Activated T-cell treated with anti-CD3 and anti-CD28 coated beads, Interleukin-2, amount 50 U/mL, for 24 hours (primary cell): ENCODE measurements around the gene CCDC71L.
A peak's percentile ranks its signal among the peaks of the same experiment; 100 is the strongest.
"Not testable (repeated sequence)": the region's sequence is repeated elsewhere in the genome, so short reads cannot be mapped to it uniquely, and the experiment has no call there.

Experiments used
- DNase-seq: peaks from one replicate; pipeline ENCODE4 v3.0.0-alpha.2; 2020
- H3K27ac Mint-ChIP-seq: 2 replicates; pipeline ENCODE4 v1.8.0; 2020; ENCODE audit warnings: mild to moderate bottlenecking, mixed read lengths
- H3K27me3 Mint-ChIP-seq: 2 replicates; pipeline ENCODE4 v1.8.0; 2020; ENCODE audit warnings: mixed read lengths
- H3K36me3 Mint-ChIP-seq: 2 replicates; pipeline ENCODE4 v1.8.0; 2020; ENCODE audit warnings: low read depth, mixed read lengths
- H3K4me1 Mint-ChIP-seq: 2 replicates; pipeline ENCODE4 v1.8.0; 2020; ENCODE audit warnings: low read depth, mixed read lengths
- H3K4me3 Mint-ChIP-seq: 2 replicates; pipeline ENCODE4 v1.8.0; 2020; ENCODE audit warnings: mild to moderate bottlenecking, moderate library complexity, mixed read lengths
- H3K9me3 Mint-ChIP-seq: 2 replicates; pipeline ENCODE4 v1.8.0; 2020; ENCODE audit warnings: mixed read lengths

CCDC71L gene

DNA sequence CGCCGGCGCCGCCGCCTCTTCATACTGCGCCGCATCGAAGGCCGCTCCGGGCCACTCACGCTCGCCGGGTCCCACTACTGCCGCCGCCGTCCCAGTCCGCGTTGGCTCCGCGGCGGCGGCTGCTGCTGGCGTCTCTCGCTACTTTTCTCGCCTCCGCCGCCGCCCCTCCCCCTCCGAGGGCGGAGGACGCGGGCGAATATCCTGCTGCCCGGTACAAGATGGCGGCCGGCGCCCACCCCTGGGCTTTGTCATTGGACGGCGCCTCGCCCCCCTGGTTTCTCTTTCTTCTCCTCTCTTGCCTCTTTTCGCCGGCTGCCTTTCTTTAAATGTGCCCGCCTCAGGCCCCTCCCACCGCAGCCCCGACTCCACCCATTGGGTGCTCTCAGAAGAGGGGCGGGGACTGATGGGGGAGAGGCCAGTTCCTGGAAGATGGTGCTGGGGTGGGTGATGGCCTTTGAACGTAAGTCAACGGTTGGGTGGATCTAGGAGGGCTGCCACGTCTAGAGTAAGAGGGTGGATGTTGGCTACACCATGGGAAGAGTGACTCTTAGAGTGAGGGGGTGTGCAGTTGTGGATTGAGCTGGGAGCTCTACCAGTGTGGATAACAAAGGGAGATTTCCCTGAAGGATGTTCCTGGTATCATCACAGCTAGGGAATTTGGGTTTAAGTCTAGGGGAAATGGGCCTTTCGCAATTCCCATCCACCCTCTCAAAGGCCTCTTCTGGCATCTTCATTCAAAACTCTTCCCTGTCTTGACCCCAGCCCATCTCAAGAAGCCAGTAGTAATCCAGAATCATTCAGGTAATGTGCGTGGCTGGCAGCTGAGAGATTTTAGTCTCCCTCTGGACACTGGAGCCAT lies at the start of gene CCDC71L:
TSS of gene CCDC71L (minus strand) at position 297 of the 859 bp plus-strand sequence. CDS start at position 35, 262 bp downstream.
- Mint-ChIP-seq H3K27ac (peak within 1 kb of the TSS; percentile 95), H3K9me3 (peaks cover 3% of the 10 kb centered on the region), H3K27me3 (no peaks in the 10 kb centered on the region), H3K36me3 (peaks cover 25% of the 10 kb centered on the region), H3K4me1 (peaks cover 40% of the 10 kb centered on the region), H3K4me3 (peak within 1 kb of the TSS; percentile 84)
- DNase-seq: peak; percentile 96

- H3K27me3 Mint-ChIP-seq, H3K36me3 Mint-ChIP-seq, H3K27ac Mint-ChIP-seq, H3K4me3 Mint-ChIP-seq, DNase-seq, H3K9me3 Mint-ChIP-seq, H3K4me1 Mint-ChIP-seq: not testable (repeated sequence)
These were observed 48.6 kb upstream of the CCDC71L start for GRCh38 chr7:106709604-106710003.

DNA sequence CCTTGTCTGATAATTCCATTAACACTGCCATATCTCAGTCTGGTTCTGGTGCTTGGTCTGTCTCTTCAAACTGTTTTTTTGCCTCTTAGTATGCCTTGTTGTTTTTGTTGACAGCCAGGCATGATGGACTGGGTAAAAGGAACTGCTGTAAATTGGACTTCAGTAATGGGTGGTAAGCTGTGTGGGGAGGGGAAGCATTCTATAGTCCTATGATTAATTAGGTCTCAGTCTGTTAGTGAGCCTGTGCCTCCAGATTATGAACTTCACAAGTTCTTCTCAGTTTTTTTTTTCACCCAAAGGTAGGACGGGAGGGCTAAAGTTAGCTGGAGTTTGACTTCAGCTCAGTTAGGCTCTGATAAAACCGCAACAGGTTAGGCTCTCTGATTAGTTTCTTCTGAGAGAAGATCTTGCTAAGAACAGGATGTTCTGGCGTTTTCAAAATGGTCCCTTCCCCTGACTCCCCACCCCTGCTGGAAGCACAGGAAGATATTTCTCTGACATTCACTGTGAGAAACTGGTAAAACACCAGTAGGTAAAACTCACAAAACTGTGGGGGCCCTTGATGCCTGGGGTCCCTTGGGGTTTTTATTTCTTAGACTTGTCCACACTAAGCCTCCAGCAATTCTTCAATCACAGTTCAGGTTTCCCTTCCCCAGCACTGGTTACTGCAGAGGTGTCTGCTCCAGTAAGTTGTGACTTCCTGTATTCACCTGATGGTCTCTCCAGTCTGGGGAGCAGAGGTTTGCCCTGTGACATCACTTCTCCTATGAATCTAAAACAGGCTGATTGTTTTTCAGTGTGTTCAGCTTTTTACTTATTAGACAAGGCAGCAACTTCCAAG lies 43.3 kb upstream of the CCDC71L start:
- Mint-ChIP-seq H3K36me3 (no peaks in the 10 kb centered on the region), H3K9me3 (no peaks in the 10 kb centered on the region), H3K4me3 (no peak overlapping the region), H3K27ac (peak overlapping the region; percentile 20), H3K27me3 (no peaks in the 10 kb centered on the region), H3K4me1 (peaks cover 23% of the 10 kb centered on the region)
- DNase-seq: peak; percentile 40

DNA sequence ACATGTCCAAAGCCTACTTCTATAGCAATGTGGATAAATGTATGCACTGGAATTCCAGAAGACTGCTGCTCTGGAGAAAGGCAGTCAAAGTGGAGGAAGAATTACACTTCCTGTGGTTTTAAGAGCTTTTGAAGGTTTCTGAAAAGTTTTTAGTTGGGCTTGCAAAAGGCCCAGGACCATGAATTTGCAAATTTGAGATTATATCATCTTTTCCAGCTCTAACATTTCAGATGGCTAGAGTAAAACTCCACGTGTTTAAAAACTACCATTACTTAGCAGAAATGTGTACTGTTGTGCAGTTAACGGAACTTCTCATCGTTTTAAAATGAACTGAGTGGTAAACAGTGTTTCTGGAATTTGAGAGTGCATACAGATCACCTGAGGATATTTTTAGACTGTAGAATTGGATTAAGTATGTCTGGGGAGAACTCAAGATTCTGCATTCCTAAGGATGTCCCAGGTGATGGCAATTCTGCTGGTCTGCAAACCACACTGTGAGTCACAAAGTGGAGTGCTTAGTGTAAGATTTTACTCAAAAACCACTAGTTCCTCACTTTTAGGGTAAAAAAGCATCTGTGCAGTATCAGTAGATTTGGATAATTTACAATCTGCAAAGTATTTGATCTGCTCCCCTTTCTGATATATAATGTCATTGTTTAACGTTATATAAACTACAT lies 32.9 kb upstream of the CCDC71L start:
- Mint-ChIP-seq H3K27me3 (no peaks in the 10 kb centered on the region), H3K4me3 (no peak overlapping the region), H3K27ac (no peak overlapping the region), H3K9me3 (peaks cover 4% of the 10 kb centered on the region), H3K36me3 (no peaks in the 10 kb centered on the region), H3K4me1 (peaks cover 26% of the 10 kb centered on the region)
- no peak for DNase-seq

DNA sequence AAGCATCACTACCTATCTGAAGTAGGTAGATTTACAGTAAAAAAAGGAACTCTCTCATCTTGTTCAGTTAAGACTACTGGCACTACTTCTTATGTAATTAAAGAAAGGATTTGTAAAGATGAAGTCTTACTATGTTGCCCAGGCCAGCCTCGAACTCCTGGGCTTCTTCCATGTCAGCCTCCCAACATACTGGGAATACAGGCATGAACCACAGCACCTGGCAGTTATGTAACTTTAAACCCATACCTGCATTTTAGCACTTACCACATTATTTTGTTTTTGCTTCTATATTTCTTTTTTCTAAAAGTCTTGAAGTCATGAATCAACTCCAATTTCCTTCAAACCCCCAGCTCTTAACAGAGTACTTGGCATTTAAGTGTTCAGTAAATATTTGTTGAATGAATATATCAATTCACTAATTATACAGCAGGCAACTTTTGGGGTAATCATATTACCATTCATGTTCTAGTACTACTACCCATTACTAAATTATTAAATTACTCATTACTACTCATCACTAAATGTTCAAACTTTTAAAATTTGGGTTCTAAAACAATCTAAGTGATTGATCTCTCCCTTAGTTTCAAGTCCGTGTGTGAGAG lies 31.6 kb upstream of the CCDC71L start:
- Mint-ChIP-seq H3K27ac (no peak overlapping the region), H3K9me3 (peaks cover 12% of the 10 kb centered on the region), H3K4me3 (no peak overlapping the region), H3K4me1 (peaks cover 16% of the 10 kb centered on the region), H3K27me3 (no peaks in the 10 kb centered on the region), H3K36me3 (no peaks in the 10 kb centered on the region)
- DNase-seq: no peak

DNA sequence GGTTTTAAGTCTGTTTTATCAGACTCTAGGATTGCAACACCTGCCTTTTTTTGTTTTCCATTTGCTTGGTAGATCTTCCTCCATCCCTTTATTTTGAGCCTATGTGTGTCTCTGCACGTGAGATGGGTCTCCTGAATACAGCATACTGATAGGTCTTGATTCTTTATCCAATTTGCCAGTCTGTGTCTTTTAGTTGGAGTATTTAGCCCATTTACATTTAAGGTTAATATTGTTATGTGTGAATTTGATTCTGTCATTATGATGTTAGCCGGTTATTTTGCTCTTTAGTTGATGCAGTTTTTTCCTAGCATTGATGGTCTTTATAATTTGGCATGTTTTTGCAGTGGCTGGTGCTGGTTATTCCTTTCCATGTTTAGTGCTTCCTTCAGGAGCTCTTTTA lies 27.2 kb upstream of the CCDC71L start:
- not testable (repeated sequence) for H3K27me3 Mint-ChIP-seq, DNase-seq, H3K4me3 Mint-ChIP-seq, H3K27ac Mint-ChIP-seq, H3K36me3 Mint-ChIP-seq, H3K4me1 Mint-ChIP-seq
- H3K9me3 Mint-ChIP-seq: peaks cover 12% of the 10 kb centered on the region

- Mint-ChIP-seq H3K27me3 (no peaks in the 10 kb centered on the region), H3K9me3 (peaks cover 9% of the 10 kb centered on the region), H3K36me3 (no peaks in the 10 kb centered on the region)
These were observed 23.0 kb upstream of the CCDC71L start for GRCh38 chr7:106683941-106684340.

DNA sequence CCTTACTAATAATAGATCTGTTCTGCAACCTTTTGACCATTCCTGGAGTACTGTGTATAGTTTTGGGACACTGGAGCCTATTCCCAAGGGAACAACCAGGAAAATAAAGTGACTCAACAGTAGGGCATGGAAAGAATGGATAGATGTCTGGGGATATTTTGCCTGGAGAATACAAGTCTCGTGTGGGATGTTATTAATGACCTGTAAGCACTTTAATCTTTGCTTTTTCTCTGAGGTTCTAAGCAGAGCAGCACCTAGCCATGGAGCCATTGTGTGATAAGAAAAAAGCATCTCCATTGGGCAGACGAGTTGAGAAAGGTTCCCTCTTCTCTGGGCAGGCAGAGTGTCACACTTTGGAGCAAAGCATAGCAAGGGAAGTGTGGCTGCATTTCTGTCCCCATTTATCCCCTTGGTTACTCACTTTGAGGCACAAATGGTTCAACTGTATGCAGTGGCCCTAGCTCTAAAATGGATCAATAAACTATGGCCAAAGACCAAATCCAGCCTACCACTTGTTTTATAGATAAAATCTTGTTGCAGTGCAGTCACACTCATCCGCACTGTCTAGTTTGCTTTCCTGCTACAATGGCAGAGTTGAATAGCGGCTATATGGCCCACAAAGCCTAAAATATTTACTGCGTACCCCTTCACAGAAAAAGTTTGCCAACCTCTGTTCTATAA lies 21.0 kb upstream of the CCDC71L start:
- H3K27ac Mint-ChIP-seq: no peak overlapping the region
- H3K36me3 Mint-ChIP-seq: no peaks in the 10 kb centered on the region
- peaks cover 13% of the 10 kb centered on the region for H3K4me1 Mint-ChIP-seq
- no peaks in the 10 kb centered on the region for H3K9me3 Mint-ChIP-seq
- no peak overlapping the region for H3K4me3 Mint-ChIP-seq
- no peaks in the 10 kb centered on the region for H3K27me3 Mint-ChIP-seq
- DNase-seq: no peak

More at GRCh38 chr7:106683941-106684340, 23.0 kb upstream of the CCDC71L start:
- Mint-ChIP-seq H3K4me3 (no peak overlapping the region), H3K4me1 (peaks cover 10% of the 10 kb centered on the region), H3K27ac (no peak overlapping the region)
- DNase-seq: no peak

DNA sequence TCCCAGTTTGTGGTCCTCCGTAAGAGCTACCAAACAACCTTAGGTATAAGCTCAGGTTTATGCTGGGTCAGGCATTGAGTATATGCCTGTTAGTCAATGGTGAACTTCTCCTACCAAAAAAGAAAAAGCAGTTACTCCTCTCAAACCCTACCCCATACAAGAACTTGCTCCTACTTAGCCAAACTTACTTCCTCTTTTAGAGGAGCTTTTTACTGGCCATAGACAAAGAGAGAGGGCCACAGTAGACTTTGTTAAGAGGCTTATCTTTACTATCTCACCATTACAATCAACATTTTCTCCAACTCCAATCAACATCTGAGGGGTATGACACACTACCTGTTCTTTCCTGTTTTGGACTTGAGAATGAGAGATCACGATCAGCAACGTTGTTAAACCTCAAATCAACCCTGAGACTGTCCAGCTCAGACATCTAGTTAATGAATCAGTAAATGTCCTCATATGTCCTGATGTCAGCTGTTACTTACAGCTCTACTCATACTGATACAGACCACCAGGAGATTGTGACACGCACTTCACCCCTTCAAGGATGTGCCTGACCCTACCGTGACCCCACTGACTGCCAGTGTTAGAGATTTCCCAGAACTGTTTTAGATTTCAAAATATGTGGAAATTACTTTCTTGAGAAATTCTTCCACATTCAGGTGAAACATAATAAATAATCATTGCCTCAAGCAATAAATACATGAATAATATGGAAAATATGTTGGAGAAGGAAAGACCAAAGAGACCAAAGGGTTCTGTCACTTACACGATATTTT lies 18.4 kb upstream of the CCDC71L start:
- peaks cover 13% of the 10 kb centered on the region for H3K4me1 Mint-ChIP-seq
- H3K36me3 Mint-ChIP-seq: no peaks in the 10 kb centered on the region
- peaks cover 2% of the 10 kb centered on the region for H3K9me3 Mint-ChIP-seq
- H3K27ac Mint-ChIP-seq: peak overlapping the region; percentile 57
- no peaks in the 10 kb centered on the region for H3K27me3 Mint-ChIP-seq
- peak; percentile 35 for DNase-seq
- H3K4me3 Mint-ChIP-seq: no peak overlapping the region

DNA sequence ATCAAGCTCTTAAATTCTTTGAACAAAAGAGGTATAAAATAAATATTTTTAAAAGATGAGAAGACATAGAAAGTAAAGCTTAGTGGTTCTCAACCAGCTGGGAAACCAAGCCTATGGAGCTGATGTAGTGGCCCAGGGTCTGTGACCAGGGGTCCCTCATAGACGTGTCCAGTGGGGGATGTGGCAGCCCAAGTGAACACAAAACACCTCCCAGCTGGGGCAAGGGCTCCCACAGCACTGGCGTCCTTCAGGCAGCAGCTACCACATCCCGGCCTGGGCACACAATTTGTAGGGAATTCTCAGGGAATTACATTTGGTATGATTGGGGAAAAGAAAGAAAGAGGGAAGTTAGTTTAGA lies 17.8 kb upstream of the CCDC71L start:
- Mint-ChIP-seq H3K9me3 (peaks cover 2% of the 10 kb centered on the region), H3K4me1 (peaks cover 13% of the 10 kb centered on the region), H3K4me3 (no peak overlapping the region), H3K27ac (peak overlapping the region; percentile 48), H3K36me3 (no peaks in the 10 kb centered on the region), H3K27me3 (no peaks in the 10 kb centered on the region)
- DNase-seq: no peak

GRCh38 chr7:106676506-106676905 lies 15.5 kb upstream of the CCDC71L start:
- DNase-seq, H3K27ac Mint-ChIP-seq, H3K36me3 Mint-ChIP-seq, H3K4me3 Mint-ChIP-seq, H3K27me3 Mint-ChIP-seq, H3K9me3 Mint-ChIP-seq: not testable (repeated sequence)
- H3K4me1 Mint-ChIP-seq: peaks cover 15% of the 10 kb centered on the region

- not testable (repeated sequence) for DNase-seq, H3K27ac Mint-ChIP-seq, H3K27me3 Mint-ChIP-seq, H3K4me3 Mint-ChIP-seq, H3K36me3 Mint-ChIP-seq, H3K9me3 Mint-ChIP-seq
- H3K4me1 Mint-ChIP-seq: peaks cover 20% of the 10 kb centered on the region
These were observed 12.7 kb upstream of the CCDC71L start for GRCh38 chr7:106673688-106674087.

DNA sequence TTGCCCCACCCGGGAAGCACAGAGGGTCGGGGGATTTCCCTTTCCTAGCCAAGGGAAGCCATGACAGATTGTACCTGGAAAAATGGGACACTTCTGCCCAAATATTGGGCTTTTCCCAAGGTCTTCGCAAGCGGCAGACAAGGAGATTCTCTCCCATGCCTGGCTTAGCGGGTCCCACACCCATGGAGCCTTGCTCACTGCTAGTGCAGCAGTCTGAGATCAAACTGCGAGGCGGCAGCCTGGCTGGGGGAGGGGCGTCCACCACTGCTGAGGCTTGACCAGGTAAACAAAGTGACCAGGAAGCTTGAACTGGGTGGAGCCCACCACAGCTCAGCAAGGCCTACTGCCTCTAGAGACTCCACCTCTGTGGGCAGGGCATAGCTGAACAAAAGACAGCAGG lies 11.0 kb upstream of the CCDC71L start:
- not testable (repeated sequence) for H3K27me3 Mint-ChIP-seq, H3K9me3 Mint-ChIP-seq, DNase-seq, H3K4me3 Mint-ChIP-seq, H3K36me3 Mint-ChIP-seq, H3K27ac Mint-ChIP-seq
- peaks cover 20% of the 10 kb centered on the region for H3K4me1 Mint-ChIP-seq
